ENCODE data around the gene SPRY2. TPM values are rescaled to one million over a fixed set of nuclear protein-coding genes. Genes with fewer than 3 reads are reported as not detected.

SPRY2 gene
- polyA plus RNA-seq, 2 of the 4 experiments (the other 2 are of a cell fraction), result 5.9 to 23.1 TPM

DNA sequence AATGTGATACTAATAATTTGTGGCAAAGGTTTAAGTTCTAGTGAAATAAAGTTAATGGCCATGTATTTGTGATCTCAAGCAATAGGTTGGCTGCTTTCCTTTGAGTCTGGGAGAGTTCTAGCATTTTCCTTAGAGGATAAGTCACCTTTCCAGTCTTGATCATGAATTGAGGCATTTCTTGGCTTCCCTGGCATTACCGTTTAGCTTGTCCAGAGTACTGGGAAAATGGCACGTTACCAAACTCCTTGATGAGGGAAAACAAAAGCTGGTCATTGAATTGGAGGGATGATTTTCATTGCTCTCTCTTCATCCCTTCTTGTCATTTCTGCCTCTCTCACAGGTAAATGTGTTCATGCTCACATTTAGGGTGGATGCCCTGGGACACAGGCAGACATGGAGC lies 34.0 kb upstream of the SPRY2 start:
- TF ChIP-seq ZSCAN20 (CRISPR knock-in tag; IDR thresholded peaks at IDR 0.05), result no peak
- no peak for TF ChIP-seq FOSL2 (IDR thresholded peaks at IDR 0.05)
- TF ChIP-seq FOSL2 (CRISPR knock-in tag; IDR thresholded peaks at IDR 0.05), result no peak
- no peak for TF ChIP-seq HDAC2 (IDR thresholded peaks at IDR 0.05)
- TF ChIP-seq RARB (CRISPR knock-in tag; IDR thresholded peaks at IDR 0.05), result no peak
- TF ChIP-seq, protein P1, sequence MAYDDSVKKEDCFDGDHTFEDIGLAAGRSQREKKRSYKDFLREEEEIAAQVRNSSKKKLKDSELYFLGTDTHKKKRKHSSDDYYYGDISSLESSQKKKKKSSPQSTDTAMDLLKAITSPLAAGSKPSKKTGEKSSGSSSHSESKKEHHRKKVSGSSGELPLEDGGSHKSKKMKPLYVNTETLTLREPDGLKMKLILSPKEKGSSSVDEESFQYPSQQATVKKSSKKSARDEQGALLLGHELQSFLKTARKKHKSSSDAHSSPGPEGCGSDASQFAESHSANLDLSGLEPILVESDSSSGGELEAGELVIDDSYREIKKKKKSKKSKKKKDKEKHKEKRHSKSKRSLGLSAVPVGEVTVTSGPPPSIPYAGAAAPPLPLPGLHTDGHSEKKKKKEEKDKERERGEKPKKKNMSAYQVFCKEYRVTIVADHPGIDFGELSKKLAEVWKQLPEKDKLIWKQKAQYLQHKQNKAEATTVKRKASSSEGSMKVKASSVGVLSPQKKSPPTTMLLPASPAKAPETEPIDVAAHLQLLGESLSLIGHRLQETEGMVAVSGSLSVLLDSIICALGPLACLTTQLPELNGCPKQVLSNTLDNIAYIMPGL (CRISPR knock-in tag; IDR thresholded peaks at IDR 0.05; ENCODE audit: borderline replicate concordance), result no peak
- TF ChIP-seq TP53 (CRISPR knock-in tag; IDR thresholded peaks at IDR 0.05), result no peak
- no peak for TF ChIP-seq EP300 (IDR thresholded peaks at IDR 0.05)
- TF ChIP-seq CTCF (IDR thresholded peaks at IDR 0.05), result no peak
- TF ChIP-seq CEBPB (IDR thresholded peaks at IDR 0.05), result no peak
- TF ChIP-seq HEYL (CRISPR knock-in tag; IDR thresholded peaks at IDR 0.05), result no peak
- TF ChIP-seq PHF8 (IDR thresholded peaks at IDR 0.05; ENCODE audit: borderline replicate concordance, low read depth), result no peak
- TF ChIP-seq BHLHE40 (IDR thresholded peaks at IDR 0.05; ENCODE audit: low read depth, low read length), result no peak
- no peak for TF ChIP-seq POLR2A (IDR thresholded peaks at IDR 0.05; ENCODE audit: low read length)
- no peak for TF ChIP-seq RCOR1 (IDR thresholded peaks at IDR 0.05; ENCODE audit: low read depth, low read length)
- TF ChIP-seq NFE2L2 (conservative IDR thresholded peaks at IDR 0.05; ENCODE audit: low read length), result no peak
- DNase-seq (ENCODE audit: low read depth in 1 of 2, low spot score in 1 of 2) (no peak), ATAC-seq (no peak), FAIRE-seq (no peak)
- Histone ChIP-seq H3K4me3 (no peak overlapping the region), H3K9me3 (no peaks in the 10 kb centered on the region), H3K4me2 (no peak overlapping the region), H3K4me1 (peaks cover 15% of the 10 kb centered on the region; the same call in 2 of the 3 replicates), H3K27ac (no peak overlapping the region)
- ChIA-PET CTCF (interaction anchor here (0.5 to 1.1 kb wide), 2 partner anchors 10 to 668 kb away, joined by 3 to 4 read pairs; no protein-coding TSS in a partner anchor), POLR2A (no interaction called here)
- 92% methylated on average over 2 of the region's 2 CpGs for WGBS (ENCODE audit: missing lambda C conversion rate)

- 72% methylated on average over 5 of the region's 5 CpGs for whole genome bisulfite sequencing (ENCODE audit: missing lambda C conversion rate)
- H3K4me3 ChIP-seq, result no peak overlapping the region
- POLR2A ChIA-PET, result no interaction called here
- no peak for ATAC-seq
- no peaks in the 10 kb centered on the region for H3K9me3 ChIP-seq
- no peak for DNase-seq (ENCODE audit: low read depth in 1 of 2, low spot score in 1 of 2)
- CTCF ChIA-PET, result interaction anchor here (1.1 kb wide), 1 partner anchor 10 kb away, joined by 4 read pairs; no protein-coding TSS in a partner anchor
- FAIRE-seq, result no peak
- no peak overlapping the region for H3K27ac ChIP-seq
- no peak overlapping the region for H3K4me2 ChIP-seq
- H3K4me1 ChIP-seq, result peaks cover 12% of the 10 kb centered on the region; the same call in 2 of the 3 replicates
- TF ChIP-seq FOXS1 (CRISPR knock-in tag; IDR thresholded peaks at IDR 0.05) (no peak), NPAS2 (CRISPR knock-in tag; IDR thresholded peaks at IDR 0.05; ENCODE audit: borderline replicate concordance) (no peak), MAFK (IDR thresholded peaks at IDR 0.05; ENCODE audit: partially characterized antibody) (no peak), ZSCAN20 (CRISPR knock-in tag; IDR thresholded peaks at IDR 0.05) (no peak), CHD2 (IDR thresholded peaks at IDR 0.05; ENCODE audit: low read length, partially characterized antibody) (no peak), KDM1A (IDR thresholded peaks at IDR 0.05; ENCODE audit: low read depth) (no peak), CEBPB (IDR thresholded peaks at IDR 0.05) (no peak), HOXB5 (CRISPR knock-in tag; IDR thresholded peaks at IDR 0.05) (no peak), FOSB (CRISPR knock-in tag; IDR thresholded peaks at IDR 0.05) (no peak), ZNF302 (CRISPR knock-in tag; IDR thresholded peaks at IDR 0.05) (no peak), TFCP2L1 (CRISPR knock-in tag; IDR thresholded peaks at IDR 0.05) (no peak), GATA3 (IDR thresholded peaks at IDR 0.05; ENCODE audit: borderline replicate concordance) (no peak), RFX5 (IDR thresholded peaks at IDR 0.05) (no peak), HEYL (CRISPR knock-in tag; IDR thresholded peaks at IDR 0.05) (no peak)
- TF ChIP-seq, protein P1 (CRISPR knock-in tag; IDR thresholded peaks at IDR 0.05; ENCODE audit: borderline replicate concordance), result no peak
Observed at GRCh38 chr13:80374444-80374843, 33.5 kb upstream of the SPRY2 start.

Data from A549 (cell line).